Measurements from ENCODE around the gene PIPOX.

DNA sequence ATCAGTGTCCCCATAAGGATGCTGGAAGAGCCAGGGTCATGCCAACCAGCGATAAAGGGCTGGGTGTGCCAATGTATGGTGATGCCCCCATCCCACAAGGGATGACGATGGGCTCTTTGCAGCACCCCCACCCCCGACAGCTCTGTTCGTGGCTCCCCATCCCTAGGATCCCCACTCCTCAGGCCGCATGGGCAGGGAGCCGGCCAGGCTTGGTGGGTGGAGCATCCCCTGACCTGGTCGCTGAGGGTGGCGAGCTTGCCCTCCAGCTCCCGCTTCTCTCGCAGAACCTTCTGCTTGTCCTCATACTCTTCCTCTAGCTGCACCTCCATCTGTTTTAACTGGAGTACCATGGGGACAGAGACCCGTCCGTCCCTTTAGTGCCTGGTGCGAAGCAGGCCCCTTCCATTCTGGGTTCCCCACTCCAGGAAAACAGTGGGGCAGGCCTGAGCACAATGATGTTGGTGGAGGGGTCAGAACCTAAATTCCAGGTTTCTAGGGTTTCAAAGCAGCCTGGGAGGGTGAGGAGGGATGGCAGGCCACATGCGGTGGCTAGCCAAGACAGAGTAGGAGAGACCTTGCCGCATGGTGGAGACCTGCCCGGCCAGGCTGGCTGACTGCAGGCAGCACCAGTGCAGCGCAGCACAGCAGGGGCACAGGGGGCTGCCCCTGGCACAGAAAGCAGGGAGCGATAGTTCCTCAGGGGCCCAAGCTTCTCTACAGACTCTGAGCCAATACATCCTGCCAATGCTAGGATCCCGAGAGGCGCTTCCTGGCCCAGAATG is 50.3 kb downstream of the PIPOX start:
- TF ChIP-seq, protein P1, sequence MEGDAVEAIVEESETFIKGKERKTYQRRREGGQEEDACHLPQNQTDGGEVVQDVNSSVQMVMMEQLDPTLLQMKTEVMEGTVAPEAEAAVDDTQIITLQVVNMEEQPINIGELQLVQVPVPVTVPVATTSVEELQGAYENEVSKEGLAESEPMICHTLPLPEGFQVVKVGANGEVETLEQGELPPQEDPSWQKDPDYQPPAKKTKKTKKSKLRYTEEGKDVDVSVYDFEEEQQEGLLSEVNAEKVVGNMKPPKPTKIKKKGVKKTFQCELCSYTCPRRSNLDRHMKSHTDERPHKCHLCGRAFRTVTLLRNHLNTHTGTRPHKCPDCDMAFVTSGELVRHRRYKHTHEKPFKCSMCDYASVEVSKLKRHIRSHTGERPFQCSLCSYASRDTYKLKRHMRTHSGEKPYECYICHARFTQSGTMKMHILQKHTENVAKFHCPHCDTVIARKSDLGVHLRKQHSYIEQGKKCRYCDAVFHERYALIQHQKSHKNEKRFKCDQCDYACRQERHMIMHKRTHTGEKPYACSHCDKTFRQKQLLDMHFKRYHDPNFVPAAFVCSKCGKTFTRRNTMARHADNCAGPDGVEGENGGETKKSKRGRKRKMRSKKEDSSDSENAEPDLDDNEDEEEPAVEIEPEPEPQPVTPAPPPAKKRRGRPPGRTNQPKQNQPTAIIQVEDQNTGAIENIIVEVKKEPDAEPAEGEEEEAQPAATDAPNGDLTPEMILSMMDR (IDR thresholded peaks at IDR 0.05): no peak
- TF ChIP-seq POLR2A (IDR thresholded peaks at IDR 0.05): no peak
